WTC11 (cell line): ENCODE results near the gene RAB34. TPM values are rescaled to one million over a fixed set of nuclear protein-coding genes. Genes with fewer than 3 reads are reported as not detected.

Experiments used
- FOXK1 ChIP-seq: sonication (generic); formaldehyde crosslinking; IDR thresholded peaks from 2 replicates; pipeline ENCODE4 v1.8.0; 2022; ENCODE audit warnings: mild to moderate bottlenecking, moderate library complexity, missing genetic modification reagents
- FOXP1 ChIP-seq: sonication (generic); formaldehyde crosslinking; IDR thresholded peaks from 2 replicates; pipeline ENCODE4 v1.8.0; 2022; ENCODE audit warnings: missing genetic modification reagents, mild to moderate bottlenecking, moderate library complexity, borderline replicate concordance
- NFATC4 ChIP-seq: fragments of 250-450 bp; sonication (Bioruptor Pico); IDR thresholded peaks from 2 replicates; pipeline ENCODE4 v1.9.0; 2021; ENCODE audit warnings: mild to moderate bottlenecking
- NR3C1 ChIP-seq: sonication (generic); formaldehyde crosslinking; conservative IDR thresholded peaks from 2 replicates; pipeline ENCODE4 v1.8.1; 2023; ENCODE audit warnings: low read depth, mild to moderate bottlenecking, missing genetic modification reagents
- TCF7 ChIP-seq: sonication (generic); formaldehyde crosslinking; IDR thresholded peaks from 2 replicates; pipeline ENCODE4 v1.8.0; 2022; ENCODE audit warnings: mild to moderate bottlenecking, low read depth, missing genetic modification reagents, moderate library complexity
- TP53 ChIP-seq: sonication (generic); formaldehyde crosslinking; IDR thresholded peaks from 2 replicates; pipeline ENCODE4 v1.8.1; 2023; ENCODE audit warnings: mild to moderate bottlenecking, missing genetic modification reagents
- ZNF263 ChIP-seq: sonication (generic); formaldehyde crosslinking; IDR thresholded peaks from 2 replicates; pipeline ENCODE4 v1.8.1; 2022; ENCODE audit warnings: low read depth, mild to moderate bottlenecking, moderate library complexity, missing genetic modification reagents
- ZNF671 ChIP-seq: fragments of 250-450 bp; sonication (Bioruptor Pico); IDR thresholded peaks from 2 replicates; pipeline ENCODE4 v1.8.0; 2021; ENCODE audit warnings: mild to moderate bottlenecking
- total RNA-seq: library from RNA; stranded (reverse); gene quantifications from 3 replicates; pipeline ENCODE4 v1.2.3, GENCODE V29; 2021
- TF ChIP-seq, protein P1 (sequence below): sonication (generic); formaldehyde crosslinking; IDR thresholded peaks from 2 replicates; pipeline ENCODE4 v1.8.1; 2023; ENCODE audit warnings: mild to moderate bottlenecking, missing genetic modification reagents, borderline replicate concordance
- TF ChIP-seq, protein P2 (sequence below): fragments of 250-450 bp; sonication (Bioruptor Pico); IDR thresholded peaks from 2 replicates; pipeline ENCODE4 v2.1.2; 2022; ENCODE audit warnings: mild to moderate bottlenecking, moderate library complexity
- TF ChIP-seq, protein P3 (sequence below): sonication (generic); formaldehyde crosslinking; IDR thresholded peaks from 2 replicates; pipeline ENCODE4 v1.8.0; 2023; ENCODE audit warnings: missing genetic modification reagents, mild to moderate bottlenecking, borderline replicate concordance
- TF ChIP-seq, protein P4 (sequence below): sonication (generic); formaldehyde crosslinking; conservative IDR thresholded peaks from 2 replicates; pipeline ENCODE4 v1.8.1; 2023; ENCODE audit warnings: mild to moderate bottlenecking, low read depth, missing genetic modification reagents, moderate library complexity
- TF ChIP-seq, protein P5 (sequence below): sonication (generic); formaldehyde crosslinking; IDR thresholded peaks from 2 replicates; pipeline ENCODE4 v1.8.0; 2022; ENCODE audit warnings: mild to moderate bottlenecking, missing genetic modification reagents
- TF ChIP-seq, protein P6 (sequence below): fragments of 250-450 bp; sonication (Bioruptor Pico); IDR thresholded peaks from 2 replicates; pipeline ENCODE4 v1.8.0; 2021; ENCODE audit warnings: mild to moderate bottlenecking
- TF ChIP-seq, protein P7 (sequence below): sonication (generic); formaldehyde crosslinking; conservative IDR thresholded peaks from 2 replicates; pipeline ENCODE4 v1.8.1; 2022; ENCODE audit warnings: mild to moderate bottlenecking, missing genetic modification reagents
- TF ChIP-seq, protein P8 (sequence below): fragments of 250-450 bp; sonication (Bioruptor Pico); IDR thresholded peaks from 2 replicates; pipeline ENCODE4 v1.9.0; 2021; ENCODE audit warnings: moderate library complexity, mild to moderate bottlenecking, inconsistent platforms, borderline replicate concordance

Gene RAB34
- total RNA-seq, 1 experiment from 2014 or later = 181 TPM

DNA sequence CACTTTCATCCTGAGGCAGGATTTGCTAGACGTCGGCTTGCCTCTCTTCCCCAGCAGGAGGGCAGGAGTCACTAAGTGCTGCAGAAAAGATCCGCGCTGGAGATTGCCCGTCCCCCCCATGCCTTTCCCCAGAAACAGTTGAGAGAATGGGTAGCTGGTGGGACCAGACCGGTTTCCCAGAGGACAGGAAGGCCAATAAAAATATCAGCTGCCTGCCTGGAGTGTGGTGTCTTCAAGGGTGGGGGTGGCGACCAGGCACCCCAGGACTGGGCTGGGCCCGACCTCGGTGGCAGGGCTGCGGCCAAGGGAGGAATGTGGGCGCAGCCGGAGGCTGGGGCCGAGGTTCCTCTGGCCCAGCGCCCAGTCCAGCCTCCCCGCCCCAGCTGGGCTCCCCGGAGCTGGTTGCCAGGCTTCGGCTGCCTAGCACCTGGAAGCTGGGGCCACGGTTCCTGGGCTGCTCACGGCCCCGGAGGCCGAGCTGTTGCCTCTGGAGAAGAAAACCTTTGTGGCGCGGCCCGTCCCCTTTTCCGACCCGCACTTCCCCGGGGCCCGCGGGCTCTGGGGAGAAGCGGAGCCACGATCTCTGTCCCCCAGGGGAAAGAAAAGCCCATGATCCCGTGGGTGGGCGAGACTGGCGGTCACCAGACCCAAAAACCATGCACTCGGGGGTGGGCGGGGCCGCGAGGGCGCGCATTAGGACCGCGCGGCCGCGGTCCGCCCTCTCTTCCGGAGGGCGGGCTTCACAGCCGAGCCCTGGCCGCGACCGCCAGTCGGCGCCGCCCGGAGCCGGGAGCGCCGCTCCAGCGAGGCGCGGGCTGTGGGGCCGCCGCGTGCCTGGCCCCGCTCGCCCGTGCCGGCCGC lies 25.8 kb upstream of the RAB34 start, which contains the start of gene TRAF4 (continued):
- TF ChIP-seq, protein P1, sequence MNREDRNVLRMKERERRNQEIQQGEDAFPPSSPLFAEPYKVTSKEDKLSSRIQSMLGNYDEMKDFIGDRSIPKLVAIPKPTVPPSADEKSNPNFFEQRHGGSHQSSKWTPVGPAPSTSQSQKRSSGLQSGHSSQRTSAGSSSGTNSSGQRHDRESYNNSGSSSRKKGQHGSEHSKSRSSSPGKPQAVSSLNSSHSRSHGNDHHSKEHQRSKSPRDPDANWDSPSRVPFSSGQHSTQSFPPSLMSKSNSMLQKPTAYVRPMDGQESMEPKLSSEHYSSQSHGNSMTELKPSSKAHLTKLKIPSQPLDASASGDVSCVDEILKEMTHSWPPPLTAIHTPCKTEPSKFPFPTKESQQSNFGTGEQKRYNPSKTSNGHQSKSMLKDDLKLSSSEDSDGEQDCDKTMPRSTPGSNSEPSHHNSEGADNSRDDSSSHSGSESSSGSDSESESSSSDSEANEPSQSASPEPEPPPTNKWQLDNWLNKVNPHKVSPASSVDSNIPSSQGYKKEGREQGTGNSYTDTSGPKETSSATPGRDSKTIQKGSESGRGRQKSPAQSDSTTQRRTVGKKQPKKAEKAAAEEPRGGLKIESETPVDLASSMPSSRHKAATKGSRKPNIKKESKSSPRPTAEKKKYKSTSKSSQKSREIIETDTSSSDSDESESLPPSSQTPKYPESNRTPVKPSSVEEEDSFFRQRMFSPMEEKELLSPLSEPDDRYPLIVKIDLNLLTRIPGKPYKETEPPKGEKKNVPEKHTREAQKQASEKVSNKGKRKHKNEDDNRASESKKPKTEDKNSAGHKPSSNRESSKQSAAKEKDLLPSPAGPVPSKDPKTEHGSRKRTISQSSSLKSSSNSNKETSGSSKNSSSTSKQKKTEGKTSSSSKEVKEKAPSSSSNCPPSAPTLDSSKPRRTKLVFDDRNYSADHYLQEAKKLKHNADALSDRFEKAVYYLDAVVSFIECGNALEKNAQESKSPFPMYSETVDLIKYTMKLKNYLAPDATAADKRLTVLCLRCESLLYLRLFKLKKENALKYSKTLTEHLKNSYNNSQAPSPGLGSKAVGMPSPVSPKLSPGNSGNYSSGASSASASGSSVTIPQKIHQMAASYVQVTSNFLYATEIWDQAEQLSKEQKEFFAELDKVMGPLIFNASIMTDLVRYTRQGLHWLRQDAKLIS (CRISPR knock-in tag) = no peak; the same call in 1 of the 2 replicates
- TF ChIP-seq NR3C1 (CRISPR knock-in tag) (no peak), FOXK1 (CRISPR knock-in tag) (no peak; the same call in 1 of the 2 replicates), TCF7 (CRISPR knock-in tag) (no peak), ZNF263 (CRISPR knock-in tag) (no peak), FOXP1 (CRISPR knock-in tag) (peak; percentile 22; the same call in 1 of the 2 replicates), NFATC4 (CRISPR knock-in tag) (no peak; the same call in 1 of the 2 replicates), TP53 (CRISPR knock-in tag) (no peak), ZNF671 (CRISPR knock-in tag) (no peak; the same call in 1 of the 2 replicates)
- TF ChIP-seq, protein P2, sequence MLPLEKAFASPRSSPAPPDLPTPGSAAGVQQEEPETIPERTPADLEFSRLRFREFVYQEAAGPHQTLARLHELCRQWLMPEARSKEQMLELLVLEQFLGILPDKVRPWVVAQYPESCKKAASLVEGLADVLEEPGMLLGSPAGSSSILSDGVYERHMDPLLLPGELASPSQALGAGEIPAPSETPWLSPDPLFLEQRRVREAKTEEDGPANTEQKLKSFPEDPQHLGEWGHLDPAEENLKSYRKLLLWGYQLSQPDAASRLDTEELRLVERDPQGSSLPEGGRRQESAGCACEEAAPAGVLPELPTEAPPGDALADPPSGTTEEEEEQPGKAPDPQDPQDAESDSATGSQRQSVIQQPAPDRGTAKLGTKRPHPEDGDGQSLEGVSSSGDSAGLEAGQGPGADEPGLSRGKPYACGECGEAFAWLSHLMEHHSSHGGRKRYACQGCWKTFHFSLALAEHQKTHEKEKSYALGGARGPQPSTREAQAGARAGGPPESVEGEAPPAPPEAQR (CRISPR knock-in tag) = no peak
- TF ChIP-seq, protein P3, sequence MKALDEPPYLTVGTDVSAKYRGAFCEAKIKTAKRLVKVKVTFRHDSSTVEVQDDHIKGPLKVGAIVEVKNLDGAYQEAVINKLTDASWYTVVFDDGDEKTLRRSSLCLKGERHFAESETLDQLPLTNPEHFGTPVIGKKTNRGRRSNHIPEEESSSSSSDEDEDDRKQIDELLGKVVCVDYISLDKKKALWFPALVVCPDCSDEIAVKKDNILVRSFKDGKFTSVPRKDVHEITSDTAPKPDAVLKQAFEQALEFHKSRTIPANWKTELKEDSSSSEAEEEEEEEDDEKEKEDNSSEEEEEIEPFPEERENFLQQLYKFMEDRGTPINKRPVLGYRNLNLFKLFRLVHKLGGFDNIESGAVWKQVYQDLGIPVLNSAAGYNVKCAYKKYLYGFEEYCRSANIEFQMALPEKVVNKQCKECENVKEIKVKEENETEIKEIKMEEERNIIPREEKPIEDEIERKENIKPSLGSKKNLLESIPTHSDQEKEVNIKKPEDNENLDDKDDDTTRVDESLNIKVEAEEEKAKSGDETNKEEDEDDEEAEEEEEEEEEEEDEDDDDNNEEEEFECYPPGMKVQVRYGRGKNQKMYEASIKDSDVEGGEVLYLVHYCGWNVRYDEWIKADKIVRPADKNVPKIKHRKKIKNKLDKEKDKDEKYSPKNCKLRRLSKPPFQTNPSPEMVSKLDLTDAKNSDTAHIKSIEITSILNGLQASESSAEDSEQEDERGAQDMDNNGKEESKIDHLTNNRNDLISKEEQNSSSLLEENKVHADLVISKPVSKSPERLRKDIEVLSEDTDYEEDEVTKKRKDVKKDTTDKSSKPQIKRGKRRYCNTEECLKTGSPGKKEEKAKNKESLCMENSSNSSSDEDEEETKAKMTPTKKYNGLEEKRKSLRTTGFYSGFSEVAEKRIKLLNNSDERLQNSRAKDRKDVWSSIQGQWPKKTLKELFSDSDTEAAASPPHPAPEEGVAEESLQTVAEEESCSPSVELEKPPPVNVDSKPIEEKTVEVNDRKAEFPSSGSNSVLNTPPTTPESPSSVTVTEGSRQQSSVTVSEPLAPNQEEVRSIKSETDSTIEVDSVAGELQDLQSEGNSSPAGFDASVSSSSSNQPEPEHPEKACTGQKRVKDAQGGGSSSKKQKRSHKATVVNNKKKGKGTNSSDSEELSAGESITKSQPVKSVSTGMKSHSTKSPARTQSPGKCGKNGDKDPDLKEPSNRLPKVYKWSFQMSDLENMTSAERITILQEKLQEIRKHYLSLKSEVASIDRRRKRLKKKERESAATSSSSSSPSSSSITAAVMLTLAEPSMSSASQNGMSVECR (CRISPR knock-in tag) = peak; percentile 33; the same call in 1 of the 2 replicates
- TF ChIP-seq, protein P4, sequence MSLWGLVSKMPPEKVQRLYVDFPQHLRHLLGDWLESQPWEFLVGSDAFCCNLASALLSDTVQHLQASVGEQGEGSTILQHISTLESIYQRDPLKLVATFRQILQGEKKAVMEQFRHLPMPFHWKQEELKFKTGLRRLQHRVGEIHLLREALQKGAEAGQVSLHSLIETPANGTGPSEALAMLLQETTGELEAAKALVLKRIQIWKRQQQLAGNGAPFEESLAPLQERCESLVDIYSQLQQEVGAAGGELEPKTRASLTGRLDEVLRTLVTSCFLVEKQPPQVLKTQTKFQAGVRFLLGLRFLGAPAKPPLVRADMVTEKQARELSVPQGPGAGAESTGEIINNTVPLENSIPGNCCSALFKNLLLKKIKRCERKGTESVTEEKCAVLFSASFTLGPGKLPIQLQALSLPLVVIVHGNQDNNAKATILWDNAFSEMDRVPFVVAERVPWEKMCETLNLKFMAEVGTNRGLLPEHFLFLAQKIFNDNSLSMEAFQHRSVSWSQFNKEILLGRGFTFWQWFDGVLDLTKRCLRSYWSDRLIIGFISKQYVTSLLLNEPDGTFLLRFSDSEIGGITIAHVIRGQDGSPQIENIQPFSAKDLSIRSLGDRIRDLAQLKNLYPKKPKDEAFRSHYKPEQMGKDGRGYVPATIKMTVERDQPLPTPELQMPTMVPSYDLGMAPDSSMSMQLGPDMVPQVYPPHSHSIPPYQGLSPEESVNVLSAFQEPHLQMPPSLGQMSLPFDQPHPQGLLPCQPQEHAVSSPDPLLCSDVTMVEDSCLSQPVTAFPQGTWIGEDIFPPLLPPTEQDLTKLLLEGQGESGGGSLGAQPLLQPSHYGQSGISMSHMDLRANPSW (CRISPR knock-in tag) = no peak
- TF ChIP-seq, protein P5, sequence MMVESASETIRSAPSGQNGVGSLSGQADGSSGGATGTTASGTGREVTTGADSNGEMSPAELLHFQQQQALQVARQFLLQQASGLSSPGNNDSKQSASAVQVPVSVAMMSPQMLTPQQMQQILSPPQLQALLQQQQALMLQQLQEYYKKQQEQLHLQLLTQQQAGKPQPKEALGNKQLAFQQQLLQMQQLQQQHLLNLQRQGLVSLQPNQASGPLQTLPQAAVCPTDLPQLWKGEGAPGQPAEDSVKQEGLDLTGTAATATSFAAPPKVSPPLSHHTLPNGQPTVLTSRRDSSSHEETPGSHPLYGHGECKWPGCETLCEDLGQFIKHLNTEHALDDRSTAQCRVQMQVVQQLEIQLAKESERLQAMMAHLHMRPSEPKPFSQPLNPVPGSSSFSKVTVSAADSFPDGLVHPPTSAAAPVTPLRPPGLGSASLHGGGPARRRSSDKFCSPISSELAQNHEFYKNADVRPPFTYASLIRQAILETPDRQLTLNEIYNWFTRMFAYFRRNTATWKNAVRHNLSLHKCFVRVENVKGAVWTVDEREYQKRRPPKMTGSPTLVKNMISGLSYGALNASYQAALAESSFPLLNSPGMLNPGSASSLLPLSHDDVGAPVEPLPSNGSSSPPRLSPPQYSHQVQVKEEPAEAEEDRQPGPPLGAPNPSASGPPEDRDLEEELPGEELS (CRISPR knock-in tag) = peak; percentile 81; the same call in 1 of the 2 replicates
- TF ChIP-seq, protein P6, sequence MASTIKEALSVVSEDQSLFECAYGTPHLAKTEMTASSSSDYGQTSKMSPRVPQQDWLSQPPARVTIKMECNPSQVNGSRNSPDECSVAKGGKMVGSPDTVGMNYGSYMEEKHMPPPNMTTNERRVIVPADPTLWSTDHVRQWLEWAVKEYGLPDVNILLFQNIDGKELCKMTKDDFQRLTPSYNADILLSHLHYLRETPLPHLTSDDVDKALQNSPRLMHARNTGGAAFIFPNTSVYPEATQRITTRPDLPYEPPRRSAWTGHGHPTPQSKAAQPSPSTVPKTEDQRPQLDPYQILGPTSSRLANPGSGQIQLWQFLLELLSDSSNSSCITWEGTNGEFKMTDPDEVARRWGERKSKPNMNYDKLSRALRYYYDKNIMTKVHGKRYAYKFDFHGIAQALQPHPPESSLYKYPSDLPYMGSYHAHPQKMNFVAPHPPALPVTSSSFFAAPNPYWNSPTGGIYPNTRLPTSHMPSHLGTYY (CRISPR knock-in tag) = peak; percentile 35; the same call in 1 of the 2 replicates
- TF ChIP-seq, protein P7, sequence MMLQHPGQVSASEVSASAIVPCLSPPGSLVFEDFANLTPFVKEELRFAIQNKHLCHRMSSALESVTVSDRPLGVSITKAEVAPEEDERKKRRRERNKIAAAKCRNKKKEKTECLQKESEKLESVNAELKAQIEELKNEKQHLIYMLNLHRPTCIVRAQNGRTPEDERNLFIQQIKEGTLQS (CRISPR knock-in tag) = no peak
- TF ChIP-seq, protein P8, sequence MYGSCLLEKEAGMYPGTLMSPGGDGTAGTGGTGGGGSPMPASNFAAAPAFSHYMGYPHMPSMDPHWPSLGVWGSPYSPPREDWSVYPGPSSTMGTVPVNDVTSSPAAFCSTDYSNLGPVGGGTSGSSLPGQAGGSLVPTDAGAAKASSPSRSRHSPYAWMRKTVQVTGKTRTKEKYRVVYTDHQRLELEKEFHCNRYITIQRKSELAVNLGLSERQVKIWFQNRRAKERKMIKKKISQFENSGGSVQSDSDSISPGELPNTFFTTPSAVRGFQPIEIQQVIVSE (CRISPR knock-in tag) = no peak
